Glutamatergic neuron (in vitro differentiated cells): ENCODE measurements around the gene SMYD4. TPM values are rescaled to one million over a fixed set of nuclear protein-coding genes. Genes with fewer than 3 reads are reported as not detected.

ENCODE experiments used
- DNase-seq: peaks from one replicate; pipeline ENCODE4 v3.0.0; 2022
- H3K27ac Mint-ChIP-seq: one replicate; pipeline ENCODE4 v1.8.0; 2020; ENCODE audit warnings: mild to moderate bottlenecking, mixed read lengths, inconsistent platforms; ENCODE audit not compliant: unreplicated experiment
- H3K27me3 Mint-ChIP-seq: one replicate; pipeline ENCODE4 v1.8.0; 2020; ENCODE audit warnings: mild to moderate bottlenecking, moderate library complexity, mixed read lengths, inconsistent platforms; ENCODE audit not compliant: unreplicated experiment
- H3K36me3 Mint-ChIP-seq: one replicate; pipeline ENCODE4 v1.8.0; 2020; ENCODE audit warnings: mild to moderate bottlenecking, mixed read lengths, inconsistent platforms; ENCODE audit not compliant: unreplicated experiment
- H3K4me1 Mint-ChIP-seq: one replicate; pipeline ENCODE4 v1.8.0; 2020; ENCODE audit warnings: mild to moderate bottlenecking, low read depth, mixed read lengths, inconsistent platforms; ENCODE audit not compliant: unreplicated experiment
- H3K4me3 Mint-ChIP-seq: one replicate; pipeline ENCODE4 v1.8.0; 2020; ENCODE audit warnings: mild to moderate bottlenecking, mixed read lengths, inconsistent platforms; ENCODE audit not compliant: unreplicated experiment
- H3K9me3 Mint-ChIP-seq: one replicate; pipeline ENCODE4 v1.8.0; 2020; ENCODE audit warnings: mild to moderate bottlenecking, moderate library complexity, mixed read lengths, inconsistent platforms; ENCODE audit not compliant: unreplicated experiment
- CTCF ChIP-seq: fragments of 200-600 bp; sonication (generic); IDR thresholded peaks from one replicate; pipeline ENCODE4 v1.5.0; 2021; ENCODE audit not compliant: partially characterized antibody, unreplicated experiment
- total RNA-seq: library from RNA; stranded (reverse); fragmentation: NEBNext Ultra II Directional; extraction: Animal tissue kit (Norgen Biotek cat#: 25700); gene quantifications from one replicate; pipeline ENCODE4 v1.2.1, GENCODE V29; 2021; ENCODE audit not compliant: unreplicated experiment

The SMYD4 gene
- total RNA-seq, 1 donor from 2014 or later: 11.4 TPM

GRCh38 chr17:1750628-1751027 is 79.1 kb downstream of the SMYD4 start:
- Mint-ChIP-seq H3K27me3 (peaks cover 3% of the 10 kb centered on the region), H3K27ac (no peak overlapping the region), H3K4me3 (no peak overlapping the region), H3K36me3 (no peaks in the 10 kb centered on the region), H3K4me1 (no peaks in the 10 kb centered on the region), H3K9me3 (no peaks in the 10 kb centered on the region)
- TF ChIP-seq CTCF: no peak
- DNase-seq: no peak

- no peaks in the 10 kb centered on the region for H3K4me1 Mint-ChIP-seq
Measured at GRCh38 chr17:1746975-1747543, 82.6 kb downstream of the SMYD4 start.

GRCh38 chr17:1745513-1746020 is 84.1 kb downstream of the SMYD4 start:
- no peak for DNase-seq

More at GRCh38 chr17:1746975-1747543, 82.6 kb downstream of the SMYD4 start:
- Mint-ChIP-seq H3K27ac (no peak overlapping the region), H3K4me3 (no peak overlapping the region), H3K9me3 (no peaks in the 10 kb centered on the region), H3K27me3 (peaks cover 2% of the 10 kb centered on the region), H3K36me3 (no peaks in the 10 kb centered on the region)
- TF ChIP-seq CTCF: no peak
- no peak for DNase-seq

GRCh38 chr17:1744551-1745512 is 84.9 kb downstream of the SMYD4 start:
- Mint-ChIP-seq H3K4me1 (no peaks in the 10 kb centered on the region), H3K9me3 (no peaks in the 10 kb centered on the region), H3K27me3 (peaks cover 2% of the 10 kb centered on the region), H3K4me3 (no peak overlapping the region), H3K27ac (no peak overlapping the region), H3K36me3 (no peaks in the 10 kb centered on the region)
- TF ChIP-seq CTCF: no peak
- no peak for DNase-seq

More at GRCh38 chr17:1745513-1746020, 84.1 kb downstream of the SMYD4 start:
- Mint-ChIP-seq H3K9me3 (no peaks in the 10 kb centered on the region), H3K4me3 (no peak overlapping the region), H3K36me3 (no peaks in the 10 kb centered on the region), H3K27me3 (peaks cover 2% of the 10 kb centered on the region), H3K27ac (no peak overlapping the region), H3K4me1 (no peaks in the 10 kb centered on the region)
- TF ChIP-seq CTCF: no peak

- no peak overlapping the region for H3K4me3 Mint-ChIP-seq
- H3K9me3 Mint-ChIP-seq: peaks cover under 1% of the 10 kb centered on the region
- no peaks in the 10 kb centered on the region for H3K4me1 Mint-ChIP-seq
- TF ChIP-seq CTCF: no peak
- peaks cover 2% of the 10 kb centered on the region for H3K27me3 Mint-ChIP-seq
- DNase-seq: no peak
- no peaks in the 10 kb centered on the region for H3K36me3 Mint-ChIP-seq
- no peak overlapping the region for H3K27ac Mint-ChIP-seq
Measured at GRCh38 chr17:1743088-1743439, 86.6 kb downstream of the SMYD4 start.
